ENCODE results near the gene CDS2.
"Not testable (repeated sequence)": the region's sequence is repeated elsewhere in the genome, so short reads cannot be mapped to it uniquely, and the experiment has no call there.

CDS2 gene

DNA sequence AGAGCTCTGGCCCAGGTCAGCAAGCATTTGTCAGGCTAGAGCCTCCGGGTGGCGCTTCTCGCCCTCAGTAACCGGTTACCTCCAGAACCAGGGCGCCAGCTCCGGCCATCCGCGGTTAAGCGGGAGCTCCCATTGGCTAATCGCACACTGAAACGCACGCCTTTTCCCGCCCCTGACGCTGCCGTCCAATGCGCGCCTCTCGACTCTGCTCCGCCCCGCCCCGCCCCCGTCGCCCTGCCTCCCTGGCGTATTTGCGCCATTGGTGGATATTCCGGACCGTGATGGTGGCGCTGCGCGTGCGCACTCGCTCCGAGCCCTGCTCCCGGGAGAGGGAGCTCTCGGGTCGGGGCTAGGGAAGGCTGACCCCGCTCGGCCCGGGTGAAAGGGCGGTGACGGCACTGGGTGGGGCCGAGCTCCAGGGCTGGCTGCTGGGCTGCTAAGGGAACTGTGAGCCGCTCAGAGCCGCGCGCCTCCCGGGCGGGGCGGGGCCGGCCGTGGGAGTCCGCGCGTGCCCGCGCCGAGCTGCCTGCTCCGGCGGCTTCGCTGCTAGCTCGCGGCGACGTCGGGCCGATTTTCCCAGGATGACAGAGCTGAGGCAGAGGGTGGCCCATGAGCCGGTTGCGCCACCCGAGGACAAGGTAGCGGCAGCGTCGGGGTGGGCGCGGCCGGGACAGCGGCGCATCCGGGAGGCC, at the start of gene CDS2:
Gene CDS2, plus strand, starts transcription at position 497 of the 692 bp plus-strand sequence. Its CDS starts 85 bp downstream, at position 582.
- peak; percentile 100 for DNase-seq (ENCODE audit: low read depth)

DNA sequence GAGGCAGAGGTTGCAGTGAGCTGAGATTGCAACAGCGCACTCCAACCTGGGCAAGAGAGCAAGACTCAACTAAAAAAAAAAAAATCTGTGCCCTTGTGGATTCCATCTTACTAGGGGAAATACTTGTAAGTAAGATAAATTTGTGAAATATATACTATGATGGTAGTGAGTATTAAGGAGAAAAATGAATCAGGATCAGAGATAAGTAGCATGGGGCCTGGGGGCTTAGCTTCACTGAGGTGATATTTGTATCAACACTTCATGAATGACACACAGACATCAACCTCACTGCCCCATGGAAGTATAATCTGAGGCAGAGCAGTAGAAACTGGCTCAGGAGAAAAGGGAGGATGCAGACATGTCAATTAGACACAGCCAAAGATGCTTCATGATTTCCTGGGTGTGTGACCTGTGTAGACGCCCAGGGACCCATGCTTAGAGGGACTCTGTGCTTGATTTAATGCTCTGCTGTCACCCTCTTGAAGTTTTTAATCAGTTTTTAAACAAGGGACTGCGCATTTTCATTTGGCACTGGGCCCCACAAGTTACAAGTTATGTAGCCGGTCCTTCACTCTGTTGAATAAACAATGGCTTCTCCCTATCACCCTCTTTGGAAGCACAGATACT, 48.9 kb upstream of the CDS2 start:
- DNase-seq (ENCODE audit: low read depth): no peak

DNA sequence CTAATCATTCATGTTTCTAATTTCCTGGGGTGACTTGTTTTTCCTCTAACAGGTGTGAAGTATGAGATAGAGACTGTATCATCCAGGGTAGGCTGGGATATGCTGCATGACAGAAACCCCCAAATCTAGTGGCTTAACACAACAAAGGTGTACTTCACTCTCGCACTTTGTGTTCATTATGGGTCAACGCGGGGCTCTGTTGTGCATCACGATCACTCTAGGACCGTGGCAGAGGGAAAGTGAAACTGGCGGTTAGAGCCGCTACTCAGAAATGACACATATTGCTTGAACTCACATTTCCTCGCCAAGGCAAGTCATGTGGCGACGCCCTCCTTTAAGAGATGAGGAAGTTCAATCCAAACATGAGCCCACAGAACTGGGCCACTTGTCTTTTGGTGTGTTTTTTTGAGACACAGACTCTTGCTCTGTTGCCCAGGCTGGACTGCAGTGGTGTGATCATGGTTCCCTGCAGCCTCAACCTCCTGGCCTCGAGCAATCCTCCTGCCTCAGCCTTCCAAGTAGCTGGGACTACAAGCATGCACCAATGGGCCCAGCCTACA, 48.3 kb upstream of the CDS2 start:
- DNase-seq (ENCODE audit: low read depth): peak; percentile 46

DNA sequence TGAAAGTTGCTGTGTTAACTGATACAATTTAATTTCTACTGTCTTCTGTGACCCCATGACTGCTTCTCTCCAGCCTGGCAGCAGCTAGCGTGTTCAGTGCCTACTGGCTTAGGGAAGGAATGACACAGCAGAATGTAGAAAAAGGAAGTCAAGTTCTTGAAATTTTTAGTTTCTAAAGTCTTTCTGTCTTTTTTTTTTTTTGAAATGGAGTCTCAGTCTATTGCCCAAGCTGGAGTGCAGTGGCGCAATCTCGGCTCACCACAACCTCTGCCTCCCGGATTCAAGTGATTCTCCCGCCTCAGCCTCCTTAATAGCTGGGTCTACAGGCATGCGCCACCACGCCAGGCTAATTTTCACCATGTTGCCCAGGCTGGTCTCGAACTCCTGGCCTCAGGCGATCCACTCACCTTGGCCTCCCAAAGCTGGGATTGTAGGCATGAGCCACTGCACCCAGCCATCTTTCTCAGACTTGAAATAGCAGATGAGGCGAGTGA, 46.4 kb upstream of the CDS2 start:
- DNase-seq (ENCODE audit: low read depth): no peak

DNA sequence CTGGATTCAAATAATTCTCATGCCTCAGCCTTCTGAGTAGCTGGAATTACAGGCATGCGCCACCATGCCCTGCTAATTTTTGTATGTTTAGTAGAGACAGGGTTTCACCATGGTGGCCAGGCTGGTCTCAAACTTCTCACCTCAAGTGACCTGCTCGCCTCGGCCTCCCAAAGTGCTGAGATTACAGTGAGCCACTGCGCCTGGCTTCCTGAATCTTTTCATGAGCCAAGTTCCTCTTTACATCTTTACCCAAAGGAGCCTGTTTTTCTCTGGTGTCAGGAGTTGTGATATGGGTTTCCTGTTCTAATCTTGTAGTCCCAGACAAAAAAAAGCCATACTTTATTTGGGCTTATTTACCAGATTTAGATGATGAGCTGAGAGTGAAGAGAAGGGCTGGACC, 41.4 kb upstream of the CDS2 start:
- DNase-seq (ENCODE audit: low read depth): no peak

DNA sequence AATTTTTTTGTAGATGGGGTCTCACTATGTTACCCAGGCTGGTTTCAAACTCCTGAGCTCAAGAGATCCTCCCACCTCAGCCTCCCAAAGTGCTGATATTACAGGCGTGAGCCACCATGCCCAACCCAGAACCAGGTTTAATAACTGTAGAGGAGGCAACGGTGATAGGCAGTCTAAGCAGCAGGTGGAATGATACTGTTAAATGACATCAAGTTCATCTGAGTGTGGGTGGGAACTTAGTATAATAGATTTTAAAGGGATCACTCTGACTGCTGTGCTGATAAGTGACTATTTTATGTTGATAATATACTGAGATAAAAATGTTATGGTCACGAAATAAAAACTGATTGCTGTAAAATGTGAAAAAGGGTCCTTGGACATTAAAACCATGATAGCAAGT, 38.1 kb upstream of the CDS2 start:
- no peak for DNase-seq (ENCODE audit: low read depth)

DNA sequence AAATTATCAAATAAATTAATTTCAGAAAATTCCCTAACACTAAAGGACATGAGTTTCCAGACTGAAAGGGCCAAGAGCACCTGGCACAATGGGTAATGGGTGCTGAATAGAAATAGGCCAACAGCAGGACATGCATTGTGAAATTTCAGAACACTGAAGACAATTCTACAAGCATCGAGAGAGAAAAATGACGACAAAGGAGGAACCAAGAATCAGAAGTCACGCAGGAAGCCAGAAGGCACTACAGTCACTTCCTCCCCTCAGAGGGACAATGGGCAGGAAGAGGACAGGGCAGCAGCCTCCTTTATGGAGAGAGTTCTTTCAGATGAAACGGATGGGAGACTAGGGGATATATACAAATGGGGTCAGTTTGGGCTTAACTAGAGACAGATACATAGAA, 36.6 kb upstream of the CDS2 start:
- no peak for DNase-seq (ENCODE audit: low read depth)

DNA sequence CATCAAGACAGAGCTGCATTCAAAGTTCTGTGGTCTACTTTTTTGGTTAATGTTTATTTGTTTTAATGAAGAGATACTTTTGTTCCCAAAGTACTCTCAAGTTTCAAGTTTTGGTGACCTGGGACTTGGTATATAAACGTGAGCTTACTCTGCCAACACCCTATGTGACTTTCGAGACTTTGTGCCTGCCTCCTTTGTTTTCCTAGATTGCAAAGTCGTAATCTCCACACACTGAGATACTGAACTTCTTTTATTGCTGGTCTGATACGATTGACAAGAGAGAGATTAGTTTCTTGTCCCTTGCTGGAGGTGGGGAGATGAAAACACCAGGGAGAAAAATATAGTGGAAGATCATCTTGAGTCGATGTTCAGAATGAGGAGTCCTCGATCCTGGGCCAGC, 34.9 kb upstream of the CDS2 start:
- no peak for DNase-seq (ENCODE audit: low read depth)

DNA sequence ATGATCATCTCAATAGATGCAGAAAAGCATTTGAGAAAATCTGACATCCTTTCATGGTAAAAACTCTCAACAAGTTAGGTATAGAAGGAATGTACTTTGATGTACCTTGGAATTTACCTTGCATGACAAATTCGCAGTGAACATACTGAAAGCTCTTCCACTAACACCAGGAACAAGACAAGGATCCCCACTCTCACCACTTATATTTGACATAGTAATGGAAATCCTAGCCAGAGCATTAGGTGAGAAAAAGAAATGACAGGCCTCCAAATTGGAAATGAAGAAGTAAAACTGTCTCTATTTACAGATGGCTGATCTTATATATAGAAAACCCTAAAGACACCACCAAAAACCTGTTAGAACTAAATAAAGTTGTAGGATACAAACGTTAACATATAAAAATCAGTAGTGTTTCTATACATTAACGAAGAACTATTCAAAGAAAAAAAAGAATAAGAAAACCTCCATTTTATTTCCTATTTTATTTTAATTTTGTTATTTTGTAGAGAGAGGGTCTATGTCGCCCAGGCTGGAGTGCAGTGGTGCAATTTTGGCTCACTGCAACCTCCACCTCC, 34.0 kb upstream of the CDS2 start:
- no peak for DNase-seq (ENCODE audit: low read depth)

DNA sequence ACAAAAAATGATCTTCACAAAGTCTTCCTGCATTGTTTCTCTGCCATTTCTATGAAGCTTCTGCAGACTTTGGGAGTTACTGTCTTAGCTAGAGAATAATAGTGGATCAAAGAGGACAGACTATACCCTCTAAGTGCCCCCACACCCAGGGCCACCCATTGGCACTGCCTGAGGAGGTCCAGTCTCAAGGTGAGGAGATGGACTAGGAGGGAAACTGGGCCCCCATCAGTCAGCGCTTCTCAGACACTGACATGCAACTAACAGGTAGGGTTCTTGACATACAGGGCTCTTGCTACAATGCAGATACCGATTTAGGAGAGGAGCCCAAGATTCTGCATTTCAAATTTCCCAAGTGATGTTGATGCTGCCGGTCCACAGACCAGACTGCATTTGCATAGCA, 31.4 kb upstream of the CDS2 start:
- no peak for DNase-seq (ENCODE audit: low read depth)

DNA sequence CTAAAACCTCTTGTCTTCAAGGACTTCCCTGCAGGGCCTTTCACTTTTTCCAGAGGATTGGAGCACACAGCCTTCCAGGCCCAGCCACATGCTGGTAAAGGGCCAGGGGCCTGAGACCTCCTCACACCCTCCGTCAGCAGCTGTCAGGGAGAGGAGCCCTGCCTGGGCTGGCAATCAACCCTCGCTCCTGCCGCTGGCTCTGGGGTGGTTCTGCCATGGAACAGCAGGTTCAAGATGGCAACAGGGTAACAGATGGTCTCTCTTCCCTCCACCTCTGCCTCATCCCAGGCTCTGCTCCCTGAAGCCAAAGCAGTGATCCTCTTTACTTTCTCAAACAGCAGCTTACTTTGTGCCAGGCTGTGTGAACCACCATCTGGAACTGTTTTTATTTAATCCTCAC, 30.9 kb upstream of the CDS2 start:
- no peak for DNase-seq (ENCODE audit: low read depth)

DNA sequence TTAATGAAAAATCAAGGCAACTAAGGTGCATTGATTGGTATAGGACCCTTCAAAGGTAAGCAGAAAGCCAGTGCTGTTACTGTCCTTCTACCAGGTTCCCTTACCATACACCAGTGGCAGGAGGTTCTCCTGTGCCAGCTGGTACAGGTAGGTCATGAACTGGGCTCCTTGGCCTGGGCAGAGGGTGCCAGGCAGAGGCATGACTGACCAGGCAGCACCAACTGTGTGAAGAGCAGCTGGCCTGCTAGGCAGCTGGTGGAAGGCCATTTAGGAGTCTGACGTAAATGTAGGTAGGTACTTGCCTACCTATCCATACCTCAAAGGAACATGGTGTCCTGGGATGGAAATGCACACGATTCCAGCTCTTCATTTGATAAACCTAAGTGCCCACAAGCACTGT, 30.3 kb upstream of the CDS2 start:
- no peak for DNase-seq (ENCODE audit: low read depth)

DNA sequence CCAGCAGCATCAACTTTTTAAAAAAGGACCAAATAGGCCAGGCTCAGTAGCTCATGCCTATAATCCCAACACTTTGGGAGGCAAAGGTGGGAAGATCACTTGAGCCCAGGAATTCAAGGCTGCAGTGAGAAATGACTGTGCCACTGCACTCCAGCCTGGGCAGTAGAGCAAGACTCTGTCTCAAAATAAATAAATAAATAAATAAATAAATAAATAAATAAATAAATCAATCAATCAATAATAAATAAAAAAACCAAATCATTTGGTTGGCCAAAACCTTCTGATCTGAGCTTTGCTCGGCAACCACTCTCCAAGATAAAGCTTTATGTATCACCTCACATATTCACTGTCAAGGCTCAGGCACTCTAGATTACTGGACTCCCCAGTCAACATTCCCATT, 27.8 kb upstream of the CDS2 start:
- not testable (repeated sequence) for DNase-seq (ENCODE audit: low read depth)

DNA sequence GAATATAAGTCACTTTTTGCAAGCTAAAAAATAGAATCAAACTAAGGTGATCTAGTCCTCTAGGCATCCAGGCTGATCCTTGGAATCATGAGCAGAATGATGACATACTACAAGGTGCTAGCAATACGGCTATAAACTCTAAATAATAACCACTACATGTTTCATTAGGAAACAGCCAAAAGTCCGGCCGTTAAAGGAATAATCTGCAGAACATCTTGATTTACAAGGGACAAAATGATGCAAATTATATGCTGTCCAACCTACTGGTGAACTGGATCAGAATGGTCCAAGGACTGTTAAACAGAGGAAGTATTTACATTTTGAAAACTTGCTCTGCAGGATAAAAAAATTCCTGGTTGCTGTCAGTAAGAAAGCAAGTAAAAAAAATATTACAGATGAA, 26.9 kb upstream of the CDS2 start:
- DNase-seq (ENCODE audit: low read depth): not testable (repeated sequence)

DNA sequence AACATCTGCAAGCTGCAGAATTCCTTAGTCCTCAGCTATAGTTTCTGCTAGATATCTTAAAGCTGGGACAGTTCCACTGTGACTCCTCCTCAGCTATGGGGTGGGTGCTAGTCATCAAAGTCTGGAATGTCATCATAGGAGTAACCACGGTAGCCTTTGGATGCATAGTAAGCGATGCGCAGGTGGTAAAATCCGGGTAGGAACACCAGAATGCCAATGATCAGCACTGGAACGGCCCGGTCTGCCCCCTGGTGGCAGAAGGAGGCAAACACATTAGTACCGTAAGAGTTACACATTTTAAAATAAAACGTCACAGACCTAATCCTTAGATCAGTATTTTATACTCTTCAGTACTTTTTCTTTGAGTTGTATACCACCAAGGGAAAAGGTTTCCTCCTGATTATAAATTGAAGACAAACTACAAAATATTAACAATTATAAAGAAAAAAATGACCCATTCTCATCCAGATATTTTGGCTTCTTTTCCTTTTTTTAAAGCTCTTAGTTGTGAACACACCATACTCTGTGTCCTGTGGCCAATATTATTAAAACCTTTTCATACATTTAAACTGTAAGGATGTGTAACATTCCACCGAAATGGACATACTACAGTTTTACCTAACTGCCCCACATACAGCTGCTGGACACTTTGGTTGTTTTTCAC, 26.0 kb upstream of the CDS2 start:
- peak; percentile 35 for DNase-seq (ENCODE audit: low read depth)

DNA sequence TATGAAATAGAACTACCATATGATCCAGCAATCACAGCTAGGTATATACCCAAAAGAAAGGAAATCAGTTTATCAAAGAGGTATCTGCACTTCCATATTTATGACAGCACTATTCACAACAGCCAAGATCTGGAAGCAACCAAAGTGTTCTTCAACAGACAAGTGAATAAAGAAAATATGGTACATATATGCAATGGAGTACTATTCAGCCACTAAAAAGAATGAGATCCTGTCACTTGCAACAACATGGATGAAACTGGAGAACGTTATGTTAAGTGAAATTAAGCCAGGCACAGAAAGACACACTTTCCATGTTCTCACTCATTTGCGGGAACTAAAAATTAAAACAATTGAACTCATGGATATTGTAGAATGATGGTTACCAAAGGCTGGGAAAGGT, 22.3 kb upstream of the CDS2 start:
- DNase-seq (ENCODE audit: low read depth): no peak

DNA sequence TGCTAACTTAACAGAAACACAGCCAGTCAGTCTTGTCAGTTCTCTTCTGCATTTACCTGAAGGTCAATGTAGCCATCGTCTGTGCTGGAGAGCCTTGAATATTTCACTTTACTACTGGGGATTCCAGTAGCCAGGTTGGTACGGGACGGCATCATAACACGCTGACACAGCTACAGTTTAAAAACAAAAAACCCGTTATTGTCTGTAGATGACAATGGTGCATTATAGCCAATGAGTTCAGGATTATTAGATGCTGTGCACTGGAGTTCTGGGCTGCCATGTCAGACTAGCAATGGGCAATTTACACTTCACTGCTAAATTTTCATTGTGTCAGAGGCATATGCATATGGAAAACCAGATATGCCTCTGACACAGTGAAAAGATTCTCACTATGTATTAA, 17.5 kb upstream of the CDS2 start:
- DNase-seq (ENCODE audit: low read depth): no peak

DNA sequence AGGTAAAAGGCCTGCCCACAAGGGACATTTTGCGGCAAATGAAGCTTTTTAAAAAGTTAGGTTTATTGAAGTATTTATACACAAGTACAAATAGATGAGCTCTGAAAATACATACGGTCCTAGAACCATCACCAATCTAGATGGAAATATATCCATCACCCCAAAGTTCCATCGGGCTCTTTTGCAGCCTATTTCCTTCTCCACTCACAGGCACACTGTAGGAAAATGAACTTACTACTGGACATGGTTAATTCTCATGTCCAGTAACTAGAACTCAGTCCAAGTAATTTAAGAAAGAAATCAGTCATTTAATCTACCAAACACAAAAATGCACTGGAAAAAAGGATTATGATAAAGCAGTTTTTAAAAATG, 13.2 kb upstream of the CDS2 start:
- no peak for DNase-seq (ENCODE audit: low read depth)

DNA sequence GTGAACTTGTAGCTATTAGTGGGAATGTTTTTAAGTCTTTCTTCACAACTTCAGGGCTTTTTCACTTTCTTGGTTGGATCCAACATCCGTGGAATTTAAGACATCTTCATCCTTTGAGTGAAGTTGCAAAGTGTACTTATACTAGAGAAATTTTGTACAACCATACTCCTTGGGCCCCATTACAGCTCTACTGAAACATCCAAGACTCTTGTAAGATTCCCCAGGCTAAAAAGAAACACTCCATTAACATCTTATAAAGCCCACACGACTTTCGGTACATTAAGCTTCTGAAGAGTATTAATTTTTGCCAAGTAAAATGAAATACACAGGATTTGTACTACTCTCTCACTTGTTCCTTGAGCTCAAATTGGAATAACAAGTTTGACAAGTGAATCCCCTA, 12.4 kb upstream of the CDS2 start:
- no peak for DNase-seq (ENCODE audit: low read depth)

DNA sequence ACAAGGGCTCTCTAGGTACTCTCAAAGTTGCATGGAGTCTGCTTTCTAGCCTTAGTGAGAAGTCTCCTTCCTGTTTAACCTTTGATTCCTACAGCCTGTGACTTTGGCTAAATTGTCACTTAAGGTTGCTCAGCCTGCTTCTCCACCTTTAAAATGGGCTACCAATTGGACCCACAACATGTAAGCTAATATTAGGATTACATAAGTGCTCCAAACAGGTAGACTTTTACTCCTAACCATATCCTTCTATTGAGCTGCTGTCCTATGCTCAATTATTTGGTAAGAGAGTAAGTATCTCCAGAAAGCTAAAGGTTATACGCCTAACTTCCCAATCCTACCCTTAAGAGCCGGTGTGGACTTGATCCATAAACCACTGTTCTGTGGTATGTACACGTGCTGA, 9.9 kb upstream of the CDS2 start:
- DNase-seq (ENCODE audit: low read depth): no peak

DNA sequence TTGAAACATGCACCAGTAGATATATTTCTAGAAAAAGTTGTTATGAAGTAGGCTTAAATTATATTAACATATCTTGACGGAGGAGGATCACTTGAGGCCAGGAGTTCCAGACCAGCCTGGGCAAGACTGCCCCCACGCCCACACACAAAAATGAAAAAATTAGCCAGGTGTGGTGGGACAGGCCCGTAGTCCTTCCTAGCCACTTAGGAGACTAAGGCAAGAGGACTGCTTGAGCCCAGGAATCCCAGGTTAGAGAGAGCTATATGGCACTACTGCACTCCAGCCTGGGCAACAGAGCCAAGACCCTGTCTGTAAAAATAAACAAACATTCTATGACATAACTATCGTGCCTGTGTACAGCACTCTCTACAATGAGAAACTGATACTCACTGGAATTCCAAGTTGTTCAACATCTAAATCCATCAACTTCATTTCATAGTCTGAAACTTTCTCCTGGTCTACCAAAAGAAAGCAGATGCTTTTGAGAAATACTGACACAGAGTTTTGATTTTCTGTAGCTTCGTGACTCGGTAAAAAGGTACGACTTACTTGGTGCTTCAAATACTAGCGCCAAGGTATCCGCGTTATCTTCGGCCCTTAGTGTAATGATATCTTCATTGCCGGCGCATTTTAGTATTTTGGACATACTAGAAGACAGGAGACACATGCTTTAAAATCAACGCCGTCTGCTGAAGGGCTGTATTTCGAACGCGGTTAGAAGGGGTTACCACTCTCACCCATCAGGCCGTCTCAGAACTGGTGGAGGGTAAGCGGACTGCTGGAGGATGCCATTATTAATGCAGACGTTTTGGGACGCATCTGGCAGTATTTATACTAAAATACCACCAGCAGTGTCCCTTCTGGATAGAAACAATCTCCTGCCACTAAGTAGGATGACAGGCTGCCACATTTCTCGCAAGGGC, 8.3 kb upstream of the CDS2 start:
- no peak for DNase-seq (ENCODE audit: low read depth)

DNA sequence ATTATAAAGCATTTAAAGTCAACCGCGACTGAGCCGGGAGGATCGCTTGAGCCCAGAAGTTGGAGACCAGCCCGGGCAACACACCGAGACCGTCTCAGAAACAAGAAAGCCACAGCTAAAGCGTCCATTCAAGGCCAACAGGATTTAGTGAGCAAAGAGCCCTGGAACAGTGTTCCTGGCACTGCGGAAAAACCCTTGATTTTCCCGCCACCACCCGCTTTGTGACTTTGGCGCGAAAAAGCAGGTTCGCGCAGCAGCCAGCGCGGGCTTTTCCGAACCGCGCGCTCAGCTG, 7.7 kb upstream of the CDS2 start:
- no peak for DNase-seq (ENCODE audit: low read depth)

Data from T-helper 22 cell (primary cell).